HG02642 (cell line): ENCODE results near the gene SFXN5.
A peak's percentile ranks its signal among the peaks of the same experiment; 100 is the strongest.

ENCODE experiments used
- ATAC-seq: cut with Tn5 transposase; IDR thresholded peaks from one replicate; pipeline ENCODE4 v1.9.1; 2021; ENCODE audit warnings: mild to moderate bottlenecking; ENCODE audit not compliant: unreplicated experiment, poor library complexity

The SFXN5 gene

GRCh38 chr2:72931280-72931910 is 140.1 kb downstream of the SFXN5 start:
- ATAC-seq, result no peak

GRCh38 chr2:72929010-72929409 is 142.5 kb downstream of the SFXN5 start:
- ATAC-seq, result no peak

GRCh38 chr2:72927619-72928550 is 143.6 kb downstream of the SFXN5 start:
- ATAC-seq, result no peak

GRCh38 chr2:72926811-72927465 is 144.6 kb downstream of the SFXN5 start:
- no peak for ATAC-seq

GRCh38 chr2:72926368-72926767 is 145.1 kb downstream of the SFXN5 start:
- ATAC-seq, result no peak

- no peak for ATAC-seq
Observed at GRCh38 chr2:72925328-72925943, 146.1 kb downstream of the SFXN5 start.

- peak; percentile 50 for ATAC-seq
Observed at GRCh38 chr2:72924353-72925240, 146.9 kb downstream of the SFXN5 start.

- ATAC-seq, result no peak
Observed at GRCh38 chr2:72923833-72924352, 147.6 kb downstream of the SFXN5 start.

- no peak for ATAC-seq
Observed at GRCh38 chr2:72921853-72922252, 149.7 kb downstream of the SFXN5 start.

- ATAC-seq, result no peak
Observed at GRCh38 chr2:72921088-72921851, 150.2 kb downstream of the SFXN5 start.

GRCh38 chr2:72920318-72921087 is 151.0 kb downstream of the SFXN5 start:
- ATAC-seq, result no peak

GRCh38 chr2:72919414-72920317 is 151.8 kb downstream of the SFXN5 start:
- ATAC-seq, result no peak

- no peak for ATAC-seq
Observed at GRCh38 chr2:72917877-72918553, 153.5 kb downstream of the SFXN5 start.

GRCh38 chr2:72917138-72917876 is 154.2 kb downstream of the SFXN5 start, which contains the start of gene EMX1:
TSS of gene EMX1 (plus strand) at chr2:72917519. CDS start at chr2:72917853, 334 bp downstream.
- ATAC-seq, result peak; percentile 46

GRCh38 chr2:72916743-72917137 is 154.8 kb downstream of the SFXN5 start:
- peak; percentile 7 for ATAC-seq
